Epithelial cell of alveolus of lung (primary cell): ENCODE data around the gene HID1. TPM values are rescaled to one million over a fixed set of nuclear protein-coding genes. Genes with fewer than 3 reads are reported as not detected.

ENCODE experiments used
- total RNA-seq: library from RNA; depleted of rRNA; stranded (reverse); fragments of >200 nt; gene quantifications from 2 replicates; pipeline ENCODE4 v1.2.1, GENCODE V29; 2015

HID1 gene
- 4.3 TPM in 1 of 2 replicates, not detected in the other for total RNA-seq

GRCh38 chr17:74972107-74972972, at the start of gene HID1:
Gene HID1 (minus strand): TSS chr17:74972759. CDS start chr17:74972656, 103 bp downstream.

GRCh38 chr17:75012346-75013091, 40.0 kb upstream of the HID1 start, which contains the start of gene MRPL58:
Gene MRPL58 (plus strand): TSS chr17:75012670. CDS start chr17:75012687, 17 bp downstream.

GRCh38 chr17:74987418-74987908, 14.9 kb upstream of the HID1 start, which contains the start of gene CDR2L:
Gene CDR2L (plus strand): TSS chr17:74987632. CDS start chr17:74988044, 412 bp downstream.

GRCh38 chr17:74935585-74936469, 36.7 kb downstream of the HID1 start, which contains the start of gene OTOP3:
Gene OTOP3 (plus strand): TSS chr17:74935898. CDS start chr17:74935922, 24 bp downstream.

DNA sequence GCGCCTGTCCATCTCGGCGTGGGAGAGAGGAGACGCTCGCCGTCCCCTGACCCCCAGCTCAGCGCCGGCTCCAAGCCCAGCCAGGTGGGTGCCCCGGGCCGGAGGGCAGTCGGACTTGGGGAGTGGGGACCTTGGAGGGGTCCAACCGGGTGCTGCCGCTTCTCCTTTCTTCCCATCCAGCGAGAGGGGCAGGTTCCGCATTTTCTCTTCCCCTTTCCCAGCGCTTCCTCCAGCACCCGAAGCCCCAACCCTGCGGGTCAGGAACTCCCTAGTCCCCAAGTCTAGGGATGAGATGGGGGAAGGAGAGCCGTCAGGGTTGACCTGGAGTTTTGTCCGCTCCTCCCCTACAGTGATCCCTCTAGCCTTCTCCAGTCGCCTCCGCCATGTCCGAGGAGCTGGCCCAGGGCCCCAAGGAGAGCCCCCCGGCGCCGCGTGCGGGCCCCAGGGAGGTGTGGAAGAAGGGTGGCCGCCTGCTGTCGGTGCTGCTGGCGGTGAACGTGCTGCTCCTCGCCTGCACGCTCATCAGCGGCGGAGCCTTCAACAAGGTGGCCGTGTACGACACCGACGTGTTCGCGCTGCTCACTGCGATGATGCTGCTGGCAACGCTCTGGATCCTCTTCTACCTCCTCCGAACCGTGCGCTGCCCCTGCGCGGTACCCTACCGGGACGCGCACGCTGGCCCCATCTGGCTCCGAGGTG, 48.2 kb downstream of the HID1 start, which contains the start of gene OTOP2:
OTOP2 (plus strand) TSS at position 24 of the 699 bp plus-strand sequence; CDS start at position 384, 360 bp downstream.

GRCh38 chr17:74922694-74923537, 49.6 kb downstream of the HID1 start, which contains the start of gene USH1G:
Gene USH1G (minus strand): TSS chr17:74923255. CDS start chr17:74923073, 182 bp downstream.

Other genes with a start within 250 kb of the HID1 start
- gene RAB37, start 235.5 kb downstream of the HID1 start, total RNA-seq, result 0.26 and 7.7 TPM in 2 replicates
- 11.8 and 23.4 TPM in 2 replicates for gene NHERF1, start 224.1 kb downstream of the HID1 start, total RNA-seq
- gene NAT9, start 196.4 kb downstream of the HID1 start, total RNA-seq, result 15.6 and 29.5 TPM in 2 replicates
- not detected in 2 replicates for gene GRIN2C, start 112.9 kb downstream of the HID1 start, total RNA-seq
- gene FDXR, start 99.8 kb downstream of the HID1 start, total RNA-seq, result 28.1 and 30.8 TPM in 2 replicates
- not detected in 2 replicates for gene FADS6, start 79.1 kb downstream of the HID1 start, total RNA-seq
- gene USH1G, start 49.5 kb downstream of the HID1 start, total RNA-seq, result not detected in 2 replicates
- gene OTOP2, start 48.5 kb downstream of the HID1 start, total RNA-seq, result not detected in 2 replicates
- gene OTOP3, start 36.9 kb downstream of the HID1 start, total RNA-seq, result not detected in 2 replicates
- 18.8 and 29.2 TPM in 2 replicates for gene CDR2L, start 14.9 kb upstream of the HID1 start, total RNA-seq
- 55.7 and 64.6 TPM in 2 replicates for gene MRPL58, start 39.9 kb upstream of the HID1 start, total RNA-seq
- gene ATP5PD, start 74.2 kb upstream of the HID1 start, total RNA-seq, result 169 and 302 TPM in 2 replicates
- gene KCTD2, start 74.5 kb upstream of the HID1 start, total RNA-seq, result 8.3 and 13.8 TPM in 2 replicates
- 12.7 and 19.1 TPM in 2 replicates for gene SLC16A5, start 115.2 kb upstream of the HID1 start, total RNA-seq
- 2.5 and 13.3 TPM in 2 replicates for gene ARMC7, start 137.2 kb upstream of the HID1 start, total RNA-seq
- 83.4 and 139 TPM in 2 replicates for gene NT5C, start 159.0 kb upstream of the HID1 start, total RNA-seq
- 105 and 339 TPM in 2 replicates for gene JPT1, start 181.8 kb upstream of the HID1 start, total RNA-seq
- gene SUMO2, start 210.2 kb upstream of the HID1 start, total RNA-seq, result 108 and 122 TPM in 2 replicates
- 26.8 and 38.6 TPM in 2 replicates for gene NUP85, start 232.9 kb upstream of the HID1 start, total RNA-seq